GM20431 (cell line): Measurements from ENCODE around the gene LRRC8B.

Experiments used
- in situ Hi-C: fragments of 300-500 bp; cut with MseI, MboI; formaldehyde crosslinking; loops from one replicate; pipeline ENCODE4 v1.15.0; 2020; ENCODE audit warnings: low sequenced_read_pairs; ENCODE audit not compliant: unreplicated experiment

Gene LRRC8B

GRCh38 chr1:89575207-89575606 is 50.6 kb downstream of the LRRC8B start:
- in situ Hi-C loops, result loop anchor here (25.0 kb wide), 1 partner anchor 88 kb away; no protein-coding TSS in a partner anchor

GRCh38 chr1:89576013-89576412 is 51.4 kb downstream of the LRRC8B start:
- in situ Hi-C loops, result loop anchor here (25.0 kb wide), 1 partner anchor 89 kb away; no protein-coding TSS in a partner anchor

DNA sequence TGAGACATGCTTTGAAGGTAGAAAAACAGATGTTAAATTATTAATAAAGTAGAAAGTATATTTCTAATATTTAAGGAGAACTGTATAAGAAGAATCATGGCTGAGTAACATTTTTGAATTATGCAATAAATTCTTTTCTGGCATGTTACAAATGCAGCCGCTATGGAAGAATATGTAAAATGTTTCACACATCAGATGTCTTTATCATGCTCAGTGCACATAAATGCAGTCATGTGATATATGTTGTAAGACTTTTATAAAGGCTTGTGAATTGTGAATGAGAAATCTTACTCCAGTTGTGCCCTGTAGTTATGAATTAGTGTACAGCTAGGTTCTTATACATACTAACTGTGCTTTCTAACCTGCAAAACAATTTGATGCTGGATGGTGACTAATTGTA is 53.5 kb downstream of the LRRC8B start:
- in situ Hi-C loops, result loop anchor here (25.0 kb wide), 1 partner anchor 91 kb away; no protein-coding TSS in a partner anchor

- in situ Hi-C loops, result loop anchor here (25.0 kb wide), 1 partner anchor 92 kb away; no protein-coding TSS in a partner anchor
Measured at GRCh38 chr1:89578946-89579684, 54.5 kb downstream of the LRRC8B start.

DNA sequence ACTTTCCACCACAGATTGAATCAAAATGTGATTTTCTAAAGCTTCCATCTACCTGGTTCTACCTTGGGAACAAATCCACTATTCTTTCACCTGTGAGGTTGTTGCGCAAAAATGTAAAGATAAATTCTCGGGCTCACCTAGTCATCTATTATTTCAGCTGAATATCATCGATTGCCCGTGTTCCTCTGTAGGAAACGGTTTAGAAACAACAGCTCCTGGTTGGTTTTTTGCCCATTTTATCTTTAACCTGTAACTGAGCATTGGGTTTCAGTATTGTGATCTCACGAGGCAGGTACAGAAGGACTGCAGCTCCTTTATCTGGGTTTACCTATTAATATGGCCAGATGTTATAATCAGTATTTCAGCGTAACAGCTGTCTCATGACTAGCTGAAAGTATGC is 55.4 kb downstream of the LRRC8B start:
- in situ Hi-C loops, result loop anchor here (25.0 kb wide), 1 partner anchor 93 kb away; no protein-coding TSS in a partner anchor

DNA sequence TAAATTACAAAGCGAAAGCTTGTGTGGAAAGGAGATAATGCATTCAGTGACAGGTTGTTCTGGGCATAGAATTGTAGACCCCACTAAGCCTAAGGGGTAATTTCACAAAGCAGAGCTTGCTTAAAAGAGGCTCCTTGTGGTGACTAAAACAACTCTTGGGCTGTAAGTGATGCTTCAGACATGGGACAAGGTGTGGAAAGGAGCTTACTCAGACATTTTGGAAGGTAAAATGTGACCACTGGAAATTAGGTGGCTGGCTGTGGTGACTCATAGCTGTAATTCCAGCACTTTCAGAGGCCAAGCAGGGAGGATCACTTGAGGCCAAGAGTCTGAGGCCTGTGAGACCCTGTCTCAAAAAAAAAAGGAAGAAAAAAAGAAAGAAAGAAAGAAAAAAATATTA is 57.2 kb downstream of the LRRC8B start:
- in situ Hi-C loops, result loop anchor here (25.0 kb wide), 1 partner anchor 95 kb away; no protein-coding TSS in a partner anchor

DNA sequence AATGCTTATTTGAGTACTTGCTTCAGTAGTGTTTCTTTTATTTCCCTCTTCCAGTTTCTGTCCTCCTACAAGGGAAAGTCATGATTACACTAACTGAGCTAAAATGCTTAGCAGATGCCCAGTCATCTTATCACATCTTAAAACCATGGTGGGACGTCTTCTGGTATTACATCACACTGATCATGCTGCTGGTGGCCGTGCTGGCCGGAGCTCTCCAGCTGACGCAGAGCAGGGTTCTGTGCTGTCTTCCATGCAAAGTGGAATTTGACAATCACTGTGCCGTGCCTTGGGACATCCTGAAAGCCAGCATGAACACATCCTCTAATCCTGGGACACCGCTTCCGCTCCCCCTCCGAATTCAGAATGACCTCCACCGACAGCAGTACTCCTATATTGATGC is 57.9 kb downstream of the LRRC8B start:
- in situ Hi-C loops, result loop anchor here (25.0 kb wide), 1 partner anchor 95 kb away; no protein-coding TSS in a partner anchor

DNA sequence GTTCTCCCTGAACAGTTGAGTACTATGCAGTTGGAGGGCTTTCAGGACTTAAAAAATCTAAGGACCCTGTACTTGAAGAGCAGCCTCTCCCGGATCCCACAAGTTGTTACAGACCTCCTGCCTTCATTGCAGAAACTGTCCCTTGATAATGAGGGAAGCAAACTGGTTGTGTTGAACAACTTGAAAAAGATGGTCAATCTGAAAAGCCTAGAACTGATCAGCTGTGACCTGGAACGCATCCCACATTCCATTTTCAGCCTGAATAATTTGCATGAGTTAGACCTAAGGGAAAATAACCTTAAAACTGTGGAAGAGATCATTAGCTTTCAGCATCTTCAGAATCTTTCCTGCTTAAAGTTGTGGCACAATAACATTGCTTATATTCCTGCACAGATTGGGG is 59.6 kb downstream of the LRRC8B start:
- in situ Hi-C loops, result loop anchor here (25.0 kb wide), 1 partner anchor 97 kb away; no protein-coding TSS in a partner anchor

- in situ Hi-C loops, result loop anchor here (25.0 kb wide), 1 partner anchor 97 kb away; no protein-coding TSS in a partner anchor
Measured at GRCh38 chr1:89584781-89585180, 60.2 kb downstream of the LRRC8B start.

- in situ Hi-C loops, result loop anchor here (25.0 kb wide), 1 partner anchor 100 kb away; no protein-coding TSS in a partner anchor
Measured at GRCh38 chr1:89587729-89588161, 63.1 kb downstream of the LRRC8B start.

DNA sequence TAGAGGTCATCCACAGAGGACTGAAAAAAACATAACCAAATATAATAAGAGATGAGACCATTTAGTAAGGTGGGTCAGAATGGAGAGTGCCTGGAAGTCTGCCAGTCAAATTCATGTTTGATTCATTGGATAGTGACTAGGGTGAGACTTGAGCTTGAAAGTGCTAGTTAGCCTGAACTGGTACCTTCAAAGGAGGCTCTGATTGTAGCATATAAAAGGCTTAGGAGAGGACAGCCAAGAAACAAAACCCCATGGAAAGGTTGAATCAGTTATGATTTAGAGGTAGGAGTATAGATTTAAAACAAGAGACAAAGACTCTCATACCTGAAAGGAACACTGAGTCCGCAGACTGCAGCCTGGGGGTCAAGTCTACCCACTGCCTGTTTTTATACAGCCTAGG is 63.9 kb downstream of the LRRC8B start:
- in situ Hi-C loops, result loop anchor here (25.0 kb wide), 1 partner anchor 101 kb away; no protein-coding TSS in a partner anchor

DNA sequence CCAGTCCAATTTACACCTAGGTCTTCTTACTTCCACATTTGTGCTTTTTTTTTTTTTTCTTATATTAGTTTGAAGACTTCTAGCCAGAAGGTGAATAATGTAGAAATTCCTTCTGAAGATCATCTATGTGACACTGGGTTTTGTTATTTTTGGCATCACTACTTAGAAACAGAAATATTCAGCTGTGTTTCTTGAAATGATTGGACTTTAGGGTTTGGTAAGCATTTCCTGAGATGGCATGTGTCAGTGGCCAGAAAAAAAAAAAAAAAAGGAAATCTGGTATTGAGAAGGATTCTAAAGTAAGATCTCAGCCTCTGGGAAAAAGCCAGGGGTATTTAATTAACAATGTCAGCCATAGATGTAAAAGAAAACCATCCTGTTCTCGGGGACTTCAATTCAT is 64.9 kb downstream of the LRRC8B start:
- in situ Hi-C loops, result loop anchor here (25.0 kb wide), 1 partner anchor 102 kb away; no protein-coding TSS in a partner anchor

DNA sequence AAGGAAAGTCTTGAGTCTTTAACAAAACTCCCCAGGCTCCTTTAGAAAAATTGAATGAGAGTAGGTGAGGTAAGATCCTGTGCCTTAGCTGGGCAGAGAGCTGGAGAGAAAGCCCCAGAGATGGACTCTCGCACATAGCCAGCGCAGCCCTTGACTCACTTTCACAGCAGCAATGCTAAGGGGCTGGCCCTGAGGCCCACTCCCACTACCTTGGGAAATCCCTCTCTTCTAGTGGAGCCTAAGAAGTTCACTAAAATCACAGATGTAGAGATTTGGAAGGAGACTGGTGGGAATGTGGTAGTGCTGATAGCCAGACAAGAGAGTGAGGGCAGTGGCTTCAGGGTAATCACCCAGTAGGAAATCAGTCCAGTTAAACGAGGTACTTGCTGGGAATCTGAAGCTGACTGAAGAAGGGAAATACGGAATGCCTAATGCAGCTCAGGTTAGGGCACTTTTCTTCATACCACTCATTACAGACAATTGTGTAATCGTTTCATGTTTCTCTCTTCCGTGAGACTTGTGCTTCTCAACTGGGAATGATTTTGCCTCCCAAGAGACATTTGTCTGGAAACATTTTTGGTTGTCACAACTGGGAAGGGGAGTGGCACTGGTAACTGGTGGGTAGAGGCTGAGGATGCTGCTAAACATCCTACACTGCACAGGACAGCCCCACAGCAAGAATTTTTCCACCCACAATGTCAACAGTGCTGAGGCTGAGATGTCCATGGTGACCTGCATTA is 65.9 kb downstream of the LRRC8B start:
- in situ Hi-C loops, result loop anchor here (25.0 kb wide), 1 partner anchor 103 kb away; no protein-coding TSS in a partner anchor

- in situ Hi-C loops, result loop anchor here (25.0 kb wide), 1 partner anchor 106 kb away; no protein-coding TSS in a partner anchor
Measured at GRCh38 chr1:89592861-89593302, 68.3 kb downstream of the LRRC8B start.

DNA sequence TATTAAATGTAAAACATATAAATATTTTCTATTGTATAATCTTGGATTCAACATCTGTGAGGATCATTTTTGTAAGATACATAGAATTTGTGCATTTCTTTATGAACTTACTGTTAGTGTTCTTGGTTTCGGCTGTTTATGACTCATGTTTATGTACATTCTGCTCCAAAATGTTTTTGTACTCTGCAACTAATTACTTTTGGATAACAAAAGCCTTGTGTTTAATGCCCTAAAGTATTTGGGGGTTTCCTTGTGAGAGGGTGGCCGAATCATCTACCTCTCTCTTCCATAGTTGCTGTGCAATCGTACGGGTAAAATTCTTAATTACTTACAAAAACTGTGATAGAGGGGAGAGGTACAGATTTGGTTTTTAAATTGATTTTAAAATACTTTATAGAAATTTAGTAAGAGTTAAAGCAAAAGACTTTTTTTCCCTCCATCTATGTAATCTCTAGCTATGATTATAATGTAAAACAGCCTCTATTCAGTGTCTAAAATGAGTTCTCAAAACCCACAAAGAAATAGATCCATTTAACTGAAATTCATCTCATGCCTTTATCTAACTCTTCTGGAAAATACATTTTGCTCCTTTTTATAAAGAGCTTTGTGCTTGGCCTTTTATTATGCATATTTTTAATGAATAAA is 69.6 kb downstream of the LRRC8B start:
- in situ Hi-C loops, result loop anchor here (25.0 kb wide), 1 partner anchor 107 kb away; no protein-coding TSS in a partner anchor

DNA sequence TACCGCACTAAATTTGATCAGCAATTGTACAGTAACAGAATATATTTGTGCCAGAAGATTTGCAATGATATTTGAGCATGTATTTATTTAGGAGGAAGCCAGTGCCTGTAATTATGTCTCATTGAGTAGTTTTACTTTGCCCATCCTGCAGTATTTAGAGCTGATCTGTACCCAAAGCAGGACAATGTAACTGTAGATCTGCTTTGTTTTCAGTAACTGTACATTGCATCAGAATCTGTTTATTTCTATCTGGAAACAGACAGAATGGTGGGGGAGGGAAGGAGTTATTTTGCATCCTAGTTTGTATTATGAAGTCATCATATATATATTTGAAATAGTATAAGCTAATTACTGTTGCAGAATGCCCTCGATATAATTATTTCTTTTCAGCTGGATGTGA is 72.1 kb downstream of the LRRC8B start:
- in situ Hi-C loops, result loop anchor here (25.0 kb wide), 1 partner anchor 109 kb away; no protein-coding TSS in a partner anchor

DNA sequence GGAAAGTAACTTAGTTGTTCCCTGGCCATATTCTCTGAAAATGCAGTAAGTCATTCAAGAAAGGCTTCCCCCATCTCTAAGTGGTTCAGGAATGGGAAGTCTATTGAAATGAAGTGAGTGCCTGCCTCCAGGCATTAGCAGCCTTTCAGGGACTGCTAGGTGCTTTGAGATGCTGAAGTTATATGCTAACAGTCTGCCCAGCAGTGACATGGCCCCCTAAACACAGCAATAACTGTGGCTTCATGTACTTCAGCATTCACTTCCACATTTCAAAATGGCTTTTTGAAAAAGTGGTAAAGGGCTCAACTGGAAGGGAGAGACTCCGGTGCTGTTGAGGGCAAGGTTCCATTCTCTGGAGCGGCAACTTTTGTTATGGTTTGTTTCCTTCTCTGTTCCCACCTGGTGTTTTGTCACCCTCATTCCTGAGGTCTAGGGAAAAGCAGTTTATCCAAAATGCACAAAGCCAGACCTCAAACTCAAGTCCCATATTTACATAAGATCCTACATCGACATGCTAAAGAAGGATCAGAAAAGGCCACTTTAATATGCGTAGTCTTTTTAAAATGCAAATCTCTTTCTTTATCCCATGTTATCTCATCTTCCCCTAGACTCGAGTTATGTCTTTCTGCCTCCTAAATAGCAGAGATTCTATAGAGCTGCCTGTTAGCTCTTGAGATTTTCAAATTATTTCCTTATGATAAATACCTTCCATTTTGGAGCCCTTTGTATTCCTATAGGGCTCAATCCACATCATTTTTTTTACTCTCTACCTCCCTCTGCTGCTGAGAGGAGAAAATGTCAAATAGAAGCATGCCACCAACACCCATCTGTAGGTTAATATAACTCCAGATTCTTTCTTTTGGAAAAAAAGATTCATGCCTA is 74.1 kb downstream of the LRRC8B start:
- in situ Hi-C loops, result loop anchor here (25.0 kb wide), 1 partner anchor 111 kb away; no protein-coding TSS in a partner anchor

- in situ Hi-C loops, result loop anchor here (25.0 kb wide), 1 partner anchor 112 kb away; no protein-coding TSS in a partner anchor
Measured at GRCh38 chr1:89599332-89599630, 74.7 kb downstream of the LRRC8B start.
